ENCODE measurements around the gene ZBTB24.

Gene ZBTB24

GRCh38 chr6:109498052-109498451 lies 15.0 kb upstream of the ZBTB24 start:
- DNase-seq: no peak

GRCh38 chr6:109496036-109496772 lies 13.2 kb upstream of the ZBTB24 start:
- no peak for DNase-seq

- peak; percentile 79 for DNase-seq
Observed at GRCh38 chr6:109493865-109494264, 10.8 kb upstream of the ZBTB24 start.

- DNase-seq: peak; percentile 80
Observed at GRCh38 chr6:109491207-109491938, 8.4 kb upstream of the ZBTB24 start.

GRCh38 chr6:109490713-109491112 lies 7.7 kb upstream of the ZBTB24 start:
- no peak for DNase-seq

- DNase-seq: no peak
Observed at GRCh38 chr6:109488001-109488400, 5.0 kb upstream of the ZBTB24 start.

GRCh38 chr6:109486068-109486467 lies 3.0 kb upstream of the ZBTB24 start:
- no peak for DNase-seq

GRCh38 chr6:109485266-109485935 lies 2.4 kb upstream of the ZBTB24 start:
- DNase-seq: no peak

GRCh38 chr6:109484122-109484521 lies 1.1 kb upstream of the ZBTB24 start:
- DNase-seq: no peak

GRCh38 chr6:109483735-109484057 lies 677 bp upstream of the ZBTB24 start:
- no peak for DNase-seq

GRCh38 chr6:109480993-109481480 lies 2.0 kb downstream of the ZBTB24 start:
- no peak for DNase-seq

- no peak for DNase-seq
Observed at GRCh38 chr6:109478841-109479624, 4.0 kb downstream of the ZBTB24 start.

- no peak for DNase-seq
Observed at GRCh38 chr6:109478222-109478805, 4.7 kb downstream of the ZBTB24 start.

- DNase-seq: no peak
Observed at GRCh38 chr6:109477725-109478124, 5.3 kb downstream of the ZBTB24 start.

GRCh38 chr6:109477184-109477583 lies 5.8 kb downstream of the ZBTB24 start:
- no peak for DNase-seq

- no peak for DNase-seq
Observed at GRCh38 chr6:109475625-109476024, 7.4 kb downstream of the ZBTB24 start.

- DNase-seq: no peak
Observed at GRCh38 chr6:109474995-109475394, 8.0 kb downstream of the ZBTB24 start.

GRCh38 chr6:109473120-109473519 lies 9.9 kb downstream of the ZBTB24 start:
- DNase-seq: no peak

- DNase-seq: no peak
Observed at GRCh38 chr6:109472132-109472995, 10.7 kb downstream of the ZBTB24 start.

GRCh38 chr6:109471105-109471810 lies 11.8 kb downstream of the ZBTB24 start:
- DNase-seq: no peak

GRCh38 chr6:109469591-109470189 lies 13.3 kb downstream of the ZBTB24 start:
- no peak for DNase-seq

All from OCI-M1 (cell line).